NCI-H2107 treated with DMSO at 0.1 percent for 48 hours (cell line): ENCODE data around the gene AMY2B.
"Not testable (repeated sequence)": the region's sequence is repeated elsewhere in the genome, so short reads cannot be mapped to it uniquely, and the experiment has no call there.

Experiments
- DNase-seq: peaks from one replicate; lab custom pipeline; 2025; ENCODE audit not compliant: unreplicated experiment; lab: John Stamatoyannopoulos, UW

Gene AMY2B

DNA sequence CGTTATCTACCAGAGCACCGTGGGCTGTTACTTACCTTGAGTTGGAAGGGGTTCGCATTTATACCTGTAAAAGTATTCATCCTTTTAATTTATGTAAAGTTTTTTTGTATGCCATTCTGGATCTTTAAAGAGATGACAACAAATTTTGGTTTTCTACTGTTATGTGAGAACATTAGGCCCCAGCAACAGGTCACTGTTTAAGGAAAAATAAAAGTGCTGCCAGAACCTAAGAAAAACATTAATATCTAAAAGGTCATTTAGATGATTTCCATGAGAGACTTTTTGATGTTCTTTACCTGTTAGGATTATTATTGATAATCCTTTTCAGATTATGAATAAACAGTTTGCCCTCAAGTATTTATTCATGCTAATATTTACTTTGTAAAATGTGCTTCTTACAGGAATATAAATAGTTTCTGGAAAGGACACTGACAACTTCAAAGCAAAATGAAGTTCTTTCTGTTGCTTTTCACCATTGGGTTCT lies 45.6 kb downstream of the AMY2B start, which contains the start of gene AMY2A:
TSS of gene AMY2A (plus strand) at position 434 of the 484 bp plus-strand sequence. CDS start at position 448, 14 bp downstream.
- DNase-seq: not testable (repeated sequence)

DNA sequence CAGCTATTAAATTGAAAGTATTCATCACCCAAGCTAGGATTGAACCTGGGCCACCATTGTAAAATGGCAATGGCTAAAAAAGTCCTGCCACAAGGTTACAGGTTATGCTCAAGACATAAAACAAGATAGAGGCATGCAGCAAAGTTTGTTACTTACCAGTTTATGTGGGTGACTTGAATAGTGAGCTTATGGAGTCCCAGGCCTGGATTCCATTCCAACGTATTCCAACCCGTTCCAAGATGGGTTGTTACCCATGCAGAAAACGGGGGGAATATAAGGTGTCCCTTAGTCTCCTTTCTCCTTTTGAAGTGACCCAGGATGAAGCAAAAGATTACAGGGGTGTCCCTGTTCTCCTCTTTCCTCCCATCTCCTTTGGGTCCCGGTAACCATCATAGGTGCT lies 56.0 kb downstream of the AMY2B start:
- not testable (repeated sequence) for DNase-seq
